Upper lobe of right lung (tissue), 1 donor: Measurements from ENCODE around the gene FMNL2. TPM values are rescaled to one million over a fixed set of nuclear protein-coding genes. Genes with fewer than 3 reads are reported as not detected.
A peak's percentile ranks its signal among the peaks of the same experiment; 100 is the strongest.

Experiments used
- ATAC-seq: fragments of 200-7000 bp; cut with Tn5 transposase; one replicate; pipeline ENCODE4 v1.9.1; 2020; ENCODE audit warnings: mild to moderate bottlenecking, moderate library complexity
- DNase-seq: peaks from one replicate; pipeline ENCODE4 v3.0.0-alpha.2; 2020
- H3K27ac ChIP-seq: fragments of 200-600 bp; one replicate; pipeline ENCODE4 v1.8.0; 2022
- H3K27me3 ChIP-seq: fragments of 200-600 bp; one replicate; pipeline ENCODE4 v1.8.0; 2022; ENCODE audit warnings: mild to moderate bottlenecking
- H3K36me3 ChIP-seq: fragments of 200-600 bp; one replicate; pipeline ENCODE4 v1.8.0; 2022
- H3K4me1 ChIP-seq: fragments of 200-600 bp; one replicate; pipeline ENCODE4 v1.8.0; 2022
- H3K4me3 ChIP-seq: fragments of 200-600 bp; one replicate; pipeline ENCODE4 v1.8.0; 2022; ENCODE audit warnings: mild to moderate bottlenecking
- H3K9me3 ChIP-seq: fragments of 200-600 bp; one replicate; pipeline ENCODE4 v1.8.0; 2022
- CTCF ChIP-seq: fragments of 200-600 bp; IDR thresholded peaks from one replicate; pipeline ENCODE4 v1.8.0; 2022; ENCODE audit warnings: antibody characterized with exemption
- intact Hi-C: fragments of 100-400 bp; cut with DNase I; formaldehyde crosslinking; loops from one replicate; pipeline ENCODE4 v1.11.0; 2022
- total RNA-seq: library from RNA; stranded (reverse); fragmentation: NEBNext Ultra II Directional; extraction: Animal tissue kit (Norgen Biotek cat#: 25700); gene quantifications from one replicate; pipeline ENCODE4 v1.2.1, GENCODE V29; 2021
- donor health status: DM: no; HTN: yes; CAD: no; lungs with severe emphysema.

The FMNL2 gene
- total RNA-seq, 1 donor from 2014 or later: 69.5 TPM

GRCh38 chr2:152693033-152693432 lies 358.1 kb downstream of the FMNL2 start:
- no peaks in the 10 kb centered on the region for H3K27me3 ChIP-seq
- no peaks in the 10 kb centered on the region for H3K4me1 ChIP-seq
- H3K9me3 ChIP-seq: no peaks in the 10 kb centered on the region
- DNase-seq (no peak), ATAC-seq (no peak)
- TF ChIP-seq CTCF: no peak
- H3K4me3 ChIP-seq: no peak overlapping the region
- H3K36me3 ChIP-seq: peaks cover 24% of the 10 kb centered on the region
- intact Hi-C loops: no loop called here
- no peak overlapping the region for H3K27ac ChIP-seq

- Histone ChIP-seq H3K27me3 (no peaks in the 10 kb centered on the region), H3K9me3 (no peaks in the 10 kb centered on the region), H3K27ac (peak overlapping the region; percentile 63), H3K4me1 (no peaks in the 10 kb centered on the region), H3K36me3 (peaks cover 24% of the 10 kb centered on the region), H3K4me3 (peak overlapping the region; percentile 30)
- no peak for TF ChIP-seq CTCF
- ATAC-seq (peak; percentile 58), DNase-seq (no peak)
- intact Hi-C loops: no loop called here
Observed at GRCh38 chr2:152694161-152694661, 359.2 kb downstream of the FMNL2 start.

GRCh38 chr2:152695763-152696162 lies 360.8 kb downstream of the FMNL2 start:
- Histone ChIP-seq H3K4me3 (no peak overlapping the region), H3K36me3 (peaks cover 24% of the 10 kb centered on the region), H3K27me3 (no peaks in the 10 kb centered on the region), H3K27ac (no peak overlapping the region), H3K4me1 (no peaks in the 10 kb centered on the region), H3K9me3 (no peaks in the 10 kb centered on the region)
- no peak for TF ChIP-seq CTCF
- intact Hi-C loops: no loop called here
- DNase-seq (no peak), ATAC-seq (no peak)

GRCh38 chr2:152696476-152696875 lies 361.5 kb downstream of the FMNL2 start:
- TF ChIP-seq CTCF: no peak
- H3K27ac ChIP-seq: no peak overlapping the region
- ATAC-seq (no peak), DNase-seq (no peak)
- no peaks in the 10 kb centered on the region for H3K27me3 ChIP-seq
- H3K4me1 ChIP-seq: no peaks in the 10 kb centered on the region
- peaks cover 24% of the 10 kb centered on the region for H3K36me3 ChIP-seq
- H3K9me3 ChIP-seq: no peaks in the 10 kb centered on the region
- intact Hi-C loops: no loop called here
- no peak overlapping the region for H3K4me3 ChIP-seq

Other genes starting within 250 kb of the FMNL2 start
- gene CACNB4, start 236.1 kb upstream of the FMNL2 start, total RNA-seq: 15.3 TPM
- 42.5 TPM for gene STAM2, start 159.4 kb upstream of the FMNL2 start, total RNA-seq